NB4 (cell line): ENCODE results near the gene CCDC122.

Experiments
- DNase-seq: peaks from one replicate; pipeline ENCODE4 v3.0.0; 2010; ENCODE audit warnings: low read depth
- H3K4me3 ChIP-seq: one replicate; pipeline ENCODE4 v1.5.1; 2011; ENCODE audit warnings: mild to moderate bottlenecking, low read depth, low read length, moderate library complexity
- MYC ChIP-seq: IDR thresholded peaks from 2 replicates; pipeline ENCODE4 v1.6.1; 2011; ENCODE audit warnings: low read depth, low read length
- POLR2A ChIP-seq: IDR thresholded peaks from 2 replicates; pipeline ENCODE4 v1.6.1; 2011; ENCODE audit warnings: mild to moderate bottlenecking; ENCODE audit not compliant: insufficient read length; ENCODE audit errors: extremely low read depth
- TF ChIP-seq, protein P1 (sequence below): IDR thresholded peaks from 2 replicates; pipeline ENCODE4 v1.6.1; 2011; ENCODE audit warnings: low read depth, low read length
- TF ChIP-seq, protein P2 (sequence below): IDR thresholded peaks from one replicate; pipeline ENCODE4 v1.5.1; 2012; ENCODE audit warnings: low read depth, low read length

CCDC122 gene

GRCh38 chr13:43880214-43880855 lies 795 bp upstream of the CCDC122 start:
- H3K4me3 ChIP-seq = peak overlapping the region; percentile 64
- TF ChIP-seq POLR2A (no peak), MYC (no peak)
- TF ChIP-seq, protein P1, sequence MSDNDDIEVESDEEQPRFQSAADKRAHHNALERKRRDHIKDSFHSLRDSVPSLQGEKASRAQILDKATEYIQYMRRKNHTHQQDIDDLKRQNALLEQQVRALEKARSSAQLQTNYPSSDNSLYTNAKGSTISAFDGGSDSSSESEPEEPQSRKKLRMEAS = no peak
- TF ChIP-seq, protein P2, sequence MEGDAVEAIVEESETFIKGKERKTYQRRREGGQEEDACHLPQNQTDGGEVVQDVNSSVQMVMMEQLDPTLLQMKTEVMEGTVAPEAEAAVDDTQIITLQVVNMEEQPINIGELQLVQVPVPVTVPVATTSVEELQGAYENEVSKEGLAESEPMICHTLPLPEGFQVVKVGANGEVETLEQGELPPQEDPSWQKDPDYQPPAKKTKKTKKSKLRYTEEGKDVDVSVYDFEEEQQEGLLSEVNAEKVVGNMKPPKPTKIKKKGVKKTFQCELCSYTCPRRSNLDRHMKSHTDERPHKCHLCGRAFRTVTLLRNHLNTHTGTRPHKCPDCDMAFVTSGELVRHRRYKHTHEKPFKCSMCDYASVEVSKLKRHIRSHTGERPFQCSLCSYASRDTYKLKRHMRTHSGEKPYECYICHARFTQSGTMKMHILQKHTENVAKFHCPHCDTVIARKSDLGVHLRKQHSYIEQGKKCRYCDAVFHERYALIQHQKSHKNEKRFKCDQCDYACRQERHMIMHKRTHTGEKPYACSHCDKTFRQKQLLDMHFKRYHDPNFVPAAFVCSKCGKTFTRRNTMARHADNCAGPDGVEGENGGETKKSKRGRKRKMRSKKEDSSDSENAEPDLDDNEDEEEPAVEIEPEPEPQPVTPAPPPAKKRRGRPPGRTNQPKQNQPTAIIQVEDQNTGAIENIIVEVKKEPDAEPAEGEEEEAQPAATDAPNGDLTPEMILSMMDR = no peak
- DNase-seq = no peak

- peak; percentile 52 for DNase-seq
- TF ChIP-seq, protein P1 = no peak
- TF ChIP-seq MYC = no peak
- TF ChIP-seq, protein P2 = no peak
- TF ChIP-seq POLR2A = no peak
These were observed 228 bp upstream of the CCDC122 start, which contains the start of gene LACC1 for GRCh38 chr13:43879755-43880181. LACC1 (plus strand) TSS chr13:43879904; CDS start chr13:43880986, 1,082 bp downstream.

GRCh38 chr13:43877766-43878165 lies 1.8 kb downstream of the CCDC122 start:
- TF ChIP-seq, protein P1 = no peak
- TF ChIP-seq, protein P2 = no peak
- TF ChIP-seq MYC (no peak), POLR2A (no peak)
- no peak overlapping the region for H3K4me3 ChIP-seq
- peak; percentile 22 for DNase-seq

More at GRCh38 chr13:43879755-43880181, 228 bp upstream of the CCDC122 start, which contains the start of gene LACC1:
- H3K4me3 ChIP-seq = peak within 1 kb of the TSS; percentile 64

- DNase-seq = no peak
- no peak overlapping the region for H3K4me3 ChIP-seq
- TF ChIP-seq, protein P2 = no peak
- no peak for TF ChIP-seq MYC
- TF ChIP-seq, protein P1 = no peak
- TF ChIP-seq POLR2A = no peak
These were observed 2.2 kb downstream of the CCDC122 start for GRCh38 chr13:43877326-43877725.

GRCh38 chr13:43876366-43876765 lies 3.2 kb downstream of the CCDC122 start:
- TF ChIP-seq MYC = no peak
- TF ChIP-seq, protein P1 = no peak
- TF ChIP-seq, protein P2 = no peak
- no peak for TF ChIP-seq POLR2A
- no peak for DNase-seq
- no peak overlapping the region for H3K4me3 ChIP-seq
